ENCODE measurements around the gene ZCCHC17.

The ZCCHC17 gene

GRCh38 chr1:31289021-31289420 is 7.8 kb upstream of the ZCCHC17 start:
- no peaks in the 10 kb centered on the region for H4K20me1 ChIP-seq (ENCODE audit: insufficient read depth, low read length)

GRCh38 chr1:31295874-31296485 is 852 bp upstream of the ZCCHC17 start:
- TF ChIP-seq, protein P1, sequence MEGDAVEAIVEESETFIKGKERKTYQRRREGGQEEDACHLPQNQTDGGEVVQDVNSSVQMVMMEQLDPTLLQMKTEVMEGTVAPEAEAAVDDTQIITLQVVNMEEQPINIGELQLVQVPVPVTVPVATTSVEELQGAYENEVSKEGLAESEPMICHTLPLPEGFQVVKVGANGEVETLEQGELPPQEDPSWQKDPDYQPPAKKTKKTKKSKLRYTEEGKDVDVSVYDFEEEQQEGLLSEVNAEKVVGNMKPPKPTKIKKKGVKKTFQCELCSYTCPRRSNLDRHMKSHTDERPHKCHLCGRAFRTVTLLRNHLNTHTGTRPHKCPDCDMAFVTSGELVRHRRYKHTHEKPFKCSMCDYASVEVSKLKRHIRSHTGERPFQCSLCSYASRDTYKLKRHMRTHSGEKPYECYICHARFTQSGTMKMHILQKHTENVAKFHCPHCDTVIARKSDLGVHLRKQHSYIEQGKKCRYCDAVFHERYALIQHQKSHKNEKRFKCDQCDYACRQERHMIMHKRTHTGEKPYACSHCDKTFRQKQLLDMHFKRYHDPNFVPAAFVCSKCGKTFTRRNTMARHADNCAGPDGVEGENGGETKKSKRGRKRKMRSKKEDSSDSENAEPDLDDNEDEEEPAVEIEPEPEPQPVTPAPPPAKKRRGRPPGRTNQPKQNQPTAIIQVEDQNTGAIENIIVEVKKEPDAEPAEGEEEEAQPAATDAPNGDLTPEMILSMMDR (IDR thresholded peaks at IDR 0.05; ENCODE audit: low read depth, low read length): no peak
- TF ChIP-seq EZH2phosphoT487 (IDR thresholded peaks at IDR 0.05; ENCODE audit: low read depth): no peak
- no peaks in the 10 kb centered on the region for H3K27me3 ChIP-seq (ENCODE audit: low read depth, low read length)

More at GRCh38 chr1:31289021-31289420, 7.8 kb upstream of the ZCCHC17 start:
- TF ChIP-seq, protein P1 (IDR thresholded peaks at IDR 0.05; ENCODE audit: low read depth, low read length): no peak
- Histone ChIP-seq H3K4me3 (ENCODE audit: low read length) (no peak overlapping the region), H2AFZ (ENCODE audit: low read depth, low read length) (no peak overlapping the region), H3K9ac (ENCODE audit: low read length) (no peak overlapping the region), H3K36me3 (replicated peaks; ENCODE audit: low read depth, low read length) (peaks cover 16% of the 10 kb centered on the region), H3K4me1 (ENCODE audit: low read length) (no peaks in the 10 kb centered on the region), H3K27ac (ENCODE audit: low read length) (no peak overlapping the region), H3K79me2 (ENCODE audit: low read length) (peaks cover 12% of the 10 kb centered on the region), H3K9me3 (ENCODE audit: insufficient read depth, low read length) (no peaks in the 10 kb centered on the region), H3K4me2 (ENCODE audit: low read length) (no peak overlapping the region), H3K27me3 (ENCODE audit: low read depth, low read length) (no peaks in the 10 kb centered on the region)

DNA sequence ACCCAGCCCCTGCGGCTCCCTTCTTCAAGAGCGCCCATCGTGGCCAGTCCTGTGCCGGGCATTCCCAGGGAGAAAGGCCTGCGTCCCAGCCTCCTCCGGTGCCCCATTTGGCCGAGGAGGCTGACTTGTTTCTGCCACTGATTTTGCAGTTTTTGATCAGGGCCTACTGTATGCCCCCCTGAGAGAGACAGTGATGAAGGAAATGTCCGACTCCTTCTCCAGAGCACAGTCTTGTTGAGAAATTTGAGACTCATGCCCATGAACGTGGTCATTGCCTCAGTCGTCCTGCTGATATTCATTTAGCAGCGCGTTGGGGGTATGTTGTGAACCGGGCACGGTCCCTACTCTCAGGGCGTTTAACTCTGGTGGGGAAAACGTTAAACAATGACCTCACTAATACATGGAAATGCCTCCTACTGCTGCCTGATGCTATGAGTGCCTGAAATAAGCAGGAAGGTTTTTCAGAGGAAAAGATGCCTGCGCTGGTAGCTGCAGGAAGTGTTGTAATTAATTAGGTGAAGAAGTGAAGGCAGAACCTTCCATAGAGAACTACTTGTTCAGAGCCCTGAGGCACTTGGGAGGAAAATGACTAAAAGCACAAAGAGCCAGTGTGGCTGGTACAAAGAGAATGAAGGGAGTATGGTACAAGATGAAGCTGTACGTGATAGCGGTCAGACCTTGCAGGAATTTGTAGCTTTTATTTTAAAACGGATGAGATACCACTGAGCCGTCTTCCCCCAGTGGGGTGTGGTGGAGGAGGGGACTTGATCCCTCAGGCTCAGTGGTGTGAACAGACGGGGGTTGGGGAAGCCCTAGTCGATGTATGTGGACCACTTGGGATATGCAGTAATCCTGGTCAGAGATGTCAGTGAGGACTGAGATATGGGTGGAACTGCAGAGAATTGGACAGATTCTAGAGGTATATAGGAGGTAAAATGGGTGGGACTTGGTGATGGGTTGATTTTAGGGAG is 730 bp downstream of the ZCCHC17 start:
- peak overlapping the region; percentile 98 for H3K4me3 ChIP-seq (ENCODE audit: low read length)
- H3K79me2 ChIP-seq (ENCODE audit: low read length): peaks cover 71% of the 10 kb centered on the region
- no peaks in the 10 kb centered on the region for H3K27me3 ChIP-seq (ENCODE audit: low read depth, low read length)
- no peaks in the 10 kb centered on the region for H4K20me1 ChIP-seq (ENCODE audit: insufficient read depth, low read length)
- peaks cover 13% of the 10 kb centered on the region for H3K4me1 ChIP-seq (ENCODE audit: low read length)
- peak overlapping the region; percentile 93 for H3K4me2 ChIP-seq (ENCODE audit: low read length)
- TF ChIP-seq, protein P1 (IDR thresholded peaks at IDR 0.05; ENCODE audit: low read depth, low read length): no peak
- no peak for TF ChIP-seq EZH2phosphoT487 (IDR thresholded peaks at IDR 0.05; ENCODE audit: low read depth)
- H3K36me3 ChIP-seq (replicated peaks; ENCODE audit: low read depth, low read length): peaks cover 5% of the 10 kb centered on the region
- peak overlapping the region; percentile 82 for H3K9ac ChIP-seq (ENCODE audit: low read length)
- H3K27ac ChIP-seq (ENCODE audit: low read length): peak overlapping the region; percentile 27
- H2AFZ ChIP-seq (ENCODE audit: low read depth, low read length): peak overlapping the region; percentile 48; the same call in 1 of the 2 replicates
- H3K9me3 ChIP-seq (ENCODE audit: insufficient read depth, low read length): no peaks in the 10 kb centered on the region

More at GRCh38 chr1:31295874-31296485, 852 bp upstream of the ZCCHC17 start:
- Histone ChIP-seq H3K79me2 (ENCODE audit: low read length) (peaks cover 71% of the 10 kb centered on the region), H3K27ac (ENCODE audit: low read length) (peak overlapping the region; percentile 55), H3K4me3 (ENCODE audit: low read length) (peak overlapping the region; percentile 98), H4K20me1 (ENCODE audit: insufficient read depth, low read length) (no peaks in the 10 kb centered on the region), H2AFZ (ENCODE audit: low read depth, low read length) (peak overlapping the region; percentile 48; the same call in 1 of the 2 replicates), H3K9ac (ENCODE audit: low read length) (peak overlapping the region; percentile 97), H3K4me1 (ENCODE audit: low read length) (peaks cover 13% of the 10 kb centered on the region), H3K4me2 (ENCODE audit: low read length) (peak overlapping the region; percentile 95), H3K36me3 (replicated peaks; ENCODE audit: low read depth, low read length) (peaks cover 7% of the 10 kb centered on the region), H3K9me3 (ENCODE audit: insufficient read depth, low read length) (no peaks in the 10 kb centered on the region)

- Histone ChIP-seq H3K4me3 (ENCODE audit: low read length) (no peak overlapping the region), H3K4me2 (ENCODE audit: low read length) (no peak overlapping the region)
Observed at GRCh38 chr1:31299365-31299764, 2.5 kb downstream of the ZCCHC17 start.

More at GRCh38 chr1:31299365-31299764, 2.5 kb downstream of the ZCCHC17 start:
- Histone ChIP-seq H3K27me3 (ENCODE audit: low read depth, low read length) (no peaks in the 10 kb centered on the region), H3K27ac (ENCODE audit: low read length) (no peak overlapping the region), H3K9ac (ENCODE audit: low read length) (no peak overlapping the region), H4K20me1 (ENCODE audit: insufficient read depth, low read length) (no peaks in the 10 kb centered on the region), H3K79me2 (ENCODE audit: low read length) (peaks cover 57% of the 10 kb centered on the region), H3K9me3 (ENCODE audit: insufficient read depth, low read length) (no peaks in the 10 kb centered on the region), H2AFZ (ENCODE audit: low read depth, low read length) (no peak overlapping the region), H3K36me3 (replicated peaks; ENCODE audit: low read depth, low read length) (no peaks in the 10 kb centered on the region), H3K4me1 (ENCODE audit: low read length) (peaks cover 13% of the 10 kb centered on the region)
- TF ChIP-seq, protein P1 (IDR thresholded peaks at IDR 0.05; ENCODE audit: low read depth, low read length): no peak
- no peak for TF ChIP-seq EZH2phosphoT487 (IDR thresholded peaks at IDR 0.05; ENCODE audit: low read depth)
